WTC11 (cell line): ENCODE measurements around the gene EXOSC1. TPM values are rescaled to one million over a fixed set of nuclear protein-coding genes. Genes with fewer than 3 reads are reported as not detected.

Source experiments
- CBFB ChIP-seq: sonication (generic); formaldehyde crosslinking; IDR thresholded peaks from 2 replicates; pipeline ENCODE4 v1.8.1; 2022; ENCODE audit warnings: mild to moderate bottlenecking, low read depth, missing genetic modification reagents
- CREM ChIP-seq: sonication (generic); formaldehyde crosslinking; IDR thresholded peaks from 2 replicates; pipeline ENCODE4 v1.8.1; 2022; ENCODE audit warnings: mild to moderate bottlenecking, missing genetic modification reagents, moderate library complexity
- FOXJ3 ChIP-seq: sonication (generic); formaldehyde crosslinking; IDR thresholded peaks from 2 replicates; pipeline ENCODE4 v1.9.0; 2021; ENCODE audit warnings: missing genetic modification reagents, mild to moderate bottlenecking, borderline replicate concordance
- NR1H2 ChIP-seq: sonication (generic); formaldehyde crosslinking; IDR thresholded peaks from 2 replicates; pipeline ENCODE4 v1.9.0; 2021; ENCODE audit warnings: mild to moderate bottlenecking, moderate library complexity, missing genetic modification reagents
- TCF7 ChIP-seq: sonication (generic); formaldehyde crosslinking; IDR thresholded peaks from 2 replicates; pipeline ENCODE4 v1.8.0; 2022; ENCODE audit warnings: mild to moderate bottlenecking, low read depth, missing genetic modification reagents, moderate library complexity
- ZBTB21 ChIP-seq: sonication (generic); formaldehyde crosslinking; IDR thresholded peaks from 2 replicates; pipeline ENCODE4 v1.8.1; 2023; ENCODE audit warnings: mild to moderate bottlenecking, missing genetic modification reagents, borderline replicate concordance
- ZNF121 ChIP-seq: sonication (generic); formaldehyde crosslinking; IDR thresholded peaks from 2 replicates; pipeline ENCODE4 v1.8.0; 2023; ENCODE audit warnings: missing genetic modification reagents
- ZNF219 ChIP-seq: sonication (generic); formaldehyde crosslinking; IDR thresholded peaks from 2 replicates; pipeline ENCODE4 v1.8.0; 2023; ENCODE audit warnings: missing genetic modification reagents, mild to moderate bottlenecking, borderline replicate concordance
- ZNF232 ChIP-seq: sonication (generic); formaldehyde crosslinking; IDR thresholded peaks from 2 replicates; pipeline ENCODE4 v1.8.0; 2022; ENCODE audit warnings: mild to moderate bottlenecking, missing genetic modification reagents
- ZNF263 ChIP-seq: sonication (generic); formaldehyde crosslinking; IDR thresholded peaks from 2 replicates; pipeline ENCODE4 v1.8.1; 2022; ENCODE audit warnings: low read depth, mild to moderate bottlenecking, moderate library complexity, missing genetic modification reagents
- ZNF396 ChIP-seq: fragments of 250-450 bp; sonication (Bioruptor Pico); IDR thresholded peaks from 2 replicates; pipeline ENCODE4 v1.8.0; 2021; ENCODE audit warnings: mild to moderate bottlenecking, moderate library complexity, borderline replicate concordance
- ZNF416 ChIP-seq: fragments of 250-450 bp; sonication (Bioruptor Pico); IDR thresholded peaks from 2 replicates; pipeline ENCODE4 v1.9.0; 2021; ENCODE audit warnings: mild to moderate bottlenecking, inconsistent platforms
- total RNA-seq: library from RNA; stranded (reverse); gene quantifications from 3 replicates; pipeline ENCODE4 v1.2.3, GENCODE V29; 2021
- TF ChIP-seq, protein P1 (sequence below): sonication (generic); formaldehyde crosslinking; conservative IDR thresholded peaks from 2 replicates; pipeline ENCODE4 v1.8.1; 2023; ENCODE audit warnings: mild to moderate bottlenecking, low read depth, missing genetic modification reagents, moderate library complexity
- TF ChIP-seq, protein P2 (sequence below): sonication (generic); formaldehyde crosslinking; IDR thresholded peaks from 2 replicates; pipeline ENCODE4 v1.8.1; 2023; ENCODE audit warnings: mild to moderate bottlenecking, missing genetic modification reagents
- TF ChIP-seq, protein P3 (sequence below): fragments of 250-450 bp; sonication (Bioruptor Pico); IDR thresholded peaks from 2 replicates; pipeline ENCODE4 v1.9.0; 2021; ENCODE audit warnings: mild to moderate bottlenecking, borderline replicate concordance
- TF ChIP-seq, protein P4 (sequence below): sonication (generic); formaldehyde crosslinking; IDR thresholded peaks from 2 replicates; pipeline ENCODE4 v1.8.1; 2022; ENCODE audit warnings: low read depth, mild to moderate bottlenecking, moderate library complexity, missing genetic modification reagents, borderline replicate concordance
- TF ChIP-seq, protein P5 (sequence below): sonication (generic); formaldehyde crosslinking; IDR thresholded peaks from 2 replicates; pipeline ENCODE4 v1.8.0; 2022; ENCODE audit warnings: mild to moderate bottlenecking, missing genetic modification reagents
- TF ChIP-seq, protein P6 (sequence below): sonication (generic); formaldehyde crosslinking; IDR thresholded peaks from 2 replicates; pipeline ENCODE4 v1.8.1; 2023; ENCODE audit warnings: mild to moderate bottlenecking, missing genetic modification reagents, borderline replicate concordance
- TF ChIP-seq, protein P7 (sequence below): fragments of 250-450 bp; sonication (Bioruptor Pico); IDR thresholded peaks from 2 replicates; pipeline ENCODE4 v1.9.0; 2021; ENCODE audit warnings: mild to moderate bottlenecking

The EXOSC1 gene
- total RNA-seq, 1 experiment from 2014 or later, result 53.7 TPM

DNA sequence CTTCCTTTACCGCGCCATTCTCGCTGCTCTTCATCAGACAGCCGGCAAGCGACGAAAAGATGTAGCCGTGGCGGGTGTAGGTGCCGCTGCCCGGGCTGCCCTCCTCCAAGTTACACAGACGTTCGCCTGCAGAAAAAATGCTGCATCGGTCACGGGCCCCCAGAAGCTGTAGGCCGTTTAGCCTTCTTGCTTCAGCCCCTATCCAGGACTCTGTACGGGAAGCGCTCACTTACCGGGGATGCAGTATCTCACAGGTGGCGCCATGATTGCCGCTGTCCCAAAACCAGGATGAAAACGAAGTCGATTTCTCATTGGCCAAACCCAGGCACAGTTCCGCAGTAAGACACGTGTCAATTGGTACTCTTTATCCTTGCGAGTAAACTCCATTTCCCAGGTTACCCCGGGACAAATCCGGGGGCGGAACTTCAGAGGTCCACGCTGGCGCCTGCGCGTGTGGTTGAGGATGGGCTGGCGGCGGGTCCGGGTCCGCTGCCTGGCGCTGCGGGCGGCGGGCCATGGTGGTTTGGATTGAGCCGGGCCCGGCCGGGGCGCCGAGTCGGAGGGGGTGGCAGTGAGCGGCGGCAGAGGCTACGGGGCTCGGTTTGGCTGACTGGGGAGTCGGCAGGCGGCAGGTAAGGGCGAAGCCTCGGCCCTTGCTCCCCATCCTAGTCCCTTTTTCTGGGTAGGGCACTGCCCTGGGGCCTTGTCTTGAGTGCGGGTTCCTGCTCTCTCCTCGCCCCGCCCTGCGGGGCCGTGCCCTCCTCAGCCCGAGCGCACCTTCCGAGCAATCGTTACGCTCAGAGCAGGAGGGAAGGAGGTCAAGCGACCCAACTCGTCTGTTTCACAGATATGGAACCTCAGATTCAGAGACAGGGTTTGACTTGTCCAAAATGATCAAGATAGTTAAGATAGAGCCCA lies at the start of gene EXOSC1, which contains the start of gene ZDHHC16 (continued):
- TF ChIP-seq FOXJ3 (CRISPR knock-in tag) (no peak), ZNF416 (CRISPR knock-in tag) (0 out of 2 replicates have a peak, but pooled peaks have one; percentile 54), NR1H2 (CRISPR knock-in tag) (no peak), ZNF219 (CRISPR knock-in tag) (no peak), CBFB (CRISPR knock-in tag) (0 out of 2 replicates have a peak, but pooled peaks have one; percentile 44), ZNF396 (CRISPR knock-in tag) (no peak), ZNF232 (CRISPR knock-in tag) (peak; percentile 56), ZNF263 (CRISPR knock-in tag) (no peak), ZNF121 (CRISPR knock-in tag) (no peak), CREM (0 out of 2 replicates have a peak, but pooled peaks have one; percentile 28), ZBTB21 (CRISPR knock-in tag) (0 out of 2 replicates have a peak, but pooled peaks have one; percentile 62), TCF7 (CRISPR knock-in tag) (no peak)
- TF ChIP-seq, protein P1, sequence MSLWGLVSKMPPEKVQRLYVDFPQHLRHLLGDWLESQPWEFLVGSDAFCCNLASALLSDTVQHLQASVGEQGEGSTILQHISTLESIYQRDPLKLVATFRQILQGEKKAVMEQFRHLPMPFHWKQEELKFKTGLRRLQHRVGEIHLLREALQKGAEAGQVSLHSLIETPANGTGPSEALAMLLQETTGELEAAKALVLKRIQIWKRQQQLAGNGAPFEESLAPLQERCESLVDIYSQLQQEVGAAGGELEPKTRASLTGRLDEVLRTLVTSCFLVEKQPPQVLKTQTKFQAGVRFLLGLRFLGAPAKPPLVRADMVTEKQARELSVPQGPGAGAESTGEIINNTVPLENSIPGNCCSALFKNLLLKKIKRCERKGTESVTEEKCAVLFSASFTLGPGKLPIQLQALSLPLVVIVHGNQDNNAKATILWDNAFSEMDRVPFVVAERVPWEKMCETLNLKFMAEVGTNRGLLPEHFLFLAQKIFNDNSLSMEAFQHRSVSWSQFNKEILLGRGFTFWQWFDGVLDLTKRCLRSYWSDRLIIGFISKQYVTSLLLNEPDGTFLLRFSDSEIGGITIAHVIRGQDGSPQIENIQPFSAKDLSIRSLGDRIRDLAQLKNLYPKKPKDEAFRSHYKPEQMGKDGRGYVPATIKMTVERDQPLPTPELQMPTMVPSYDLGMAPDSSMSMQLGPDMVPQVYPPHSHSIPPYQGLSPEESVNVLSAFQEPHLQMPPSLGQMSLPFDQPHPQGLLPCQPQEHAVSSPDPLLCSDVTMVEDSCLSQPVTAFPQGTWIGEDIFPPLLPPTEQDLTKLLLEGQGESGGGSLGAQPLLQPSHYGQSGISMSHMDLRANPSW (CRISPR knock-in tag), result no peak
- TF ChIP-seq, protein P2, sequence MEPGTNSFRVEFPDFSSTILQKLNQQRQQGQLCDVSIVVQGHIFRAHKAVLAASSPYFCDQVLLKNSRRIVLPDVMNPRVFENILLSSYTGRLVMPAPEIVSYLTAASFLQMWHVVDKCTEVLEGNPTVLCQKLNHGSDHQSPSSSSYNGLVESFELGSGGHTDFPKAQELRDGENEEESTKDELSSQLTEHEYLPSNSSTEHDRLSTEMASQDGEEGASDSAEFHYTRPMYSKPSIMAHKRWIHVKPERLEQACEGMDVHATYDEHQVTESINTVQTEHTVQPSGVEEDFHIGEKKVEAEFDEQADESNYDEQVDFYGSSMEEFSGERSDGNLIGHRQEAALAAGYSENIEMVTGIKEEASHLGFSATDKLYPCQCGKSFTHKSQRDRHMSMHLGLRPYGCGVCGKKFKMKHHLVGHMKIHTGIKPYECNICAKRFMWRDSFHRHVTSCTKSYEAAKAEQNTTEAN (CRISPR knock-in tag), result no peak
- TF ChIP-seq, protein P3, sequence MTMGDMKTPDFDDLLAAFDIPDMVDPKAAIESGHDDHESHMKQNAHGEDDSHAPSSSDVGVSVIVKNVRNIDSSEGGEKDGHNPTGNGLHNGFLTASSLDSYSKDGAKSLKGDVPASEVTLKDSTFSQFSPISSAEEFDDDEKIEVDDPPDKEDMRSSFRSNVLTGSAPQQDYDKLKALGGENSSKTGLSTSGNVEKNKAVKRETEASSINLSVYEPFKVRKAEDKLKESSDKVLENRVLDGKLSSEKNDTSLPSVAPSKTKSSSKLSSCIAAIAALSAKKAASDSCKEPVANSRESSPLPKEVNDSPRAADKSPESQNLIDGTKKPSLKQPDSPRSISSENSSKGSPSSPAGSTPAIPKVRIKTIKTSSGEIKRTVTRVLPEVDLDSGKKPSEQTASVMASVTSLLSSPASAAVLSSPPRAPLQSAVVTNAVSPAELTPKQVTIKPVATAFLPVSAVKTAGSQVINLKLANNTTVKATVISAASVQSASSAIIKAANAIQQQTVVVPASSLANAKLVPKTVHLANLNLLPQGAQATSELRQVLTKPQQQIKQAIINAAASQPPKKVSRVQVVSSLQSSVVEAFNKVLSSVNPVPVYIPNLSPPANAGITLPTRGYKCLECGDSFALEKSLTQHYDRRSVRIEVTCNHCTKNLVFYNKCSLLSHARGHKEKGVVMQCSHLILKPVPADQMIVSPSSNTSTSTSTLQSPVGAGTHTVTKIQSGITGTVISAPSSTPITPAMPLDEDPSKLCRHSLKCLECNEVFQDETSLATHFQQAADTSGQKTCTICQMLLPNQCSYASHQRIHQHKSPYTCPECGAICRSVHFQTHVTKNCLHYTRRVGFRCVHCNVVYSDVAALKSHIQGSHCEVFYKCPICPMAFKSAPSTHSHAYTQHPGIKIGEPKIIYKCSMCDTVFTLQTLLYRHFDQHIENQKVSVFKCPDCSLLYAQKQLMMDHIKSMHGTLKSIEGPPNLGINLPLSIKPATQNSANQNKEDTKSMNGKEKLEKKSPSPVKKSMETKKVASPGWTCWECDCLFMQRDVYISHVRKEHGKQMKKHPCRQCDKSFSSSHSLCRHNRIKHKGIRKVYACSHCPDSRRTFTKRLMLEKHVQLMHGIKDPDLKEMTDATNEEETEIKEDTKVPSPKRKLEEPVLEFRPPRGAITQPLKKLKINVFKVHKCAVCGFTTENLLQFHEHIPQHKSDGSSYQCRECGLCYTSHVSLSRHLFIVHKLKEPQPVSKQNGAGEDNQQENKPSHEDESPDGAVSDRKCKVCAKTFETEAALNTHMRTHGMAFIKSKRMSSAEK (CRISPR knock-in tag), result no peak
- TF ChIP-seq, protein P4, sequence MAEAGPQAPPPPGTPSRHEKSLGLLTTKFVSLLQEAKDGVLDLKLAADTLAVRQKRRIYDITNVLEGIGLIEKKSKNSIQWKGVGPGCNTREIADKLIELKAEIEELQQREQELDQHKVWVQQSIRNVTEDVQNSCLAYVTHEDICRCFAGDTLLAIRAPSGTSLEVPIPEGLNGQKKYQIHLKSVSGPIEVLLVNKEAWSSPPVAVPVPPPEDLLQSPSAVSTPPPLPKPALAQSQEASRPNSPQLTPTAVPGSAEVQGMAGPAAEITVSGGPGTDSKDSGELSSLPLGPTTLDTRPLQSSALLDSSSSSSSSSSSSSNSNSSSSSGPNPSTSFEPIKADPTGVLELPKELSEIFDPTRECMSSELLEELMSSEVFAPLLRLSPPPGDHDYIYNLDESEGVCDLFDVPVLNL (CRISPR knock-in tag), result no peak; the same call in 1 of the 2 replicates
- TF ChIP-seq, protein P5, sequence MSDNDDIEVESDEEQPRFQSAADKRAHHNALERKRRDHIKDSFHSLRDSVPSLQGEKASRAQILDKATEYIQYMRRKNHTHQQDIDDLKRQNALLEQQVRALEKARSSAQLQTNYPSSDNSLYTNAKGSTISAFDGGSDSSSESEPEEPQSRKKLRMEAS (CRISPR knock-in tag), result peak; percentile 75
- TF ChIP-seq, protein P6, sequence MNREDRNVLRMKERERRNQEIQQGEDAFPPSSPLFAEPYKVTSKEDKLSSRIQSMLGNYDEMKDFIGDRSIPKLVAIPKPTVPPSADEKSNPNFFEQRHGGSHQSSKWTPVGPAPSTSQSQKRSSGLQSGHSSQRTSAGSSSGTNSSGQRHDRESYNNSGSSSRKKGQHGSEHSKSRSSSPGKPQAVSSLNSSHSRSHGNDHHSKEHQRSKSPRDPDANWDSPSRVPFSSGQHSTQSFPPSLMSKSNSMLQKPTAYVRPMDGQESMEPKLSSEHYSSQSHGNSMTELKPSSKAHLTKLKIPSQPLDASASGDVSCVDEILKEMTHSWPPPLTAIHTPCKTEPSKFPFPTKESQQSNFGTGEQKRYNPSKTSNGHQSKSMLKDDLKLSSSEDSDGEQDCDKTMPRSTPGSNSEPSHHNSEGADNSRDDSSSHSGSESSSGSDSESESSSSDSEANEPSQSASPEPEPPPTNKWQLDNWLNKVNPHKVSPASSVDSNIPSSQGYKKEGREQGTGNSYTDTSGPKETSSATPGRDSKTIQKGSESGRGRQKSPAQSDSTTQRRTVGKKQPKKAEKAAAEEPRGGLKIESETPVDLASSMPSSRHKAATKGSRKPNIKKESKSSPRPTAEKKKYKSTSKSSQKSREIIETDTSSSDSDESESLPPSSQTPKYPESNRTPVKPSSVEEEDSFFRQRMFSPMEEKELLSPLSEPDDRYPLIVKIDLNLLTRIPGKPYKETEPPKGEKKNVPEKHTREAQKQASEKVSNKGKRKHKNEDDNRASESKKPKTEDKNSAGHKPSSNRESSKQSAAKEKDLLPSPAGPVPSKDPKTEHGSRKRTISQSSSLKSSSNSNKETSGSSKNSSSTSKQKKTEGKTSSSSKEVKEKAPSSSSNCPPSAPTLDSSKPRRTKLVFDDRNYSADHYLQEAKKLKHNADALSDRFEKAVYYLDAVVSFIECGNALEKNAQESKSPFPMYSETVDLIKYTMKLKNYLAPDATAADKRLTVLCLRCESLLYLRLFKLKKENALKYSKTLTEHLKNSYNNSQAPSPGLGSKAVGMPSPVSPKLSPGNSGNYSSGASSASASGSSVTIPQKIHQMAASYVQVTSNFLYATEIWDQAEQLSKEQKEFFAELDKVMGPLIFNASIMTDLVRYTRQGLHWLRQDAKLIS (CRISPR knock-in tag), result no peak
- TF ChIP-seq, protein P7, sequence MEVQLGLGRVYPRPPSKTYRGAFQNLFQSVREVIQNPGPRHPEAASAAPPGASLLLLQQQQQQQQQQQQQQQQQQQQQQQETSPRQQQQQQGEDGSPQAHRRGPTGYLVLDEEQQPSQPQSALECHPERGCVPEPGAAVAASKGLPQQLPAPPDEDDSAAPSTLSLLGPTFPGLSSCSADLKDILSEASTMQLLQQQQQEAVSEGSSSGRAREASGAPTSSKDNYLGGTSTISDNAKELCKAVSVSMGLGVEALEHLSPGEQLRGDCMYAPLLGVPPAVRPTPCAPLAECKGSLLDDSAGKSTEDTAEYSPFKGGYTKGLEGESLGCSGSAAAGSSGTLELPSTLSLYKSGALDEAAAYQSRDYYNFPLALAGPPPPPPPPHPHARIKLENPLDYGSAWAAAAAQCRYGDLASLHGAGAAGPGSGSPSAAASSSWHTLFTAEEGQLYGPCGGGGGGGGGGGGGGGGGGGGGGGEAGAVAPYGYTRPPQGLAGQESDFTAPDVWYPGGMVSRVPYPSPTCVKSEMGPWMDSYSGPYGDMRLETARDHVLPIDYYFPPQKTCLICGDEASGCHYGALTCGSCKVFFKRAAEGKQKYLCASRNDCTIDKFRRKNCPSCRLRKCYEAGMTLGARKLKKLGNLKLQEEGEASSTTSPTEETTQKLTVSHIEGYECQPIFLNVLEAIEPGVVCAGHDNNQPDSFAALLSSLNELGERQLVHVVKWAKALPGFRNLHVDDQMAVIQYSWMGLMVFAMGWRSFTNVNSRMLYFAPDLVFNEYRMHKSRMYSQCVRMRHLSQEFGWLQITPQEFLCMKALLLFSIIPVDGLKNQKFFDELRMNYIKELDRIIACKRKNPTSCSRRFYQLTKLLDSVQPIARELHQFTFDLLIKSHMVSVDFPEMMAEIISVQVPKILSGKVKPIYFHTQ (CRISPR knock-in tag), result no peak
